HepG2 (cell line): ENCODE results near the gene NPHP3. TPM values are rescaled to one million over a fixed set of nuclear protein-coding genes. Genes with fewer than 3 reads are reported as not detected.
A peak's percentile ranks its signal among the peaks of the same experiment; 100 is the strongest.

Source experiments
- BORCS8-MEF2B ChIP-seq: sonication (generic); formaldehyde crosslinking; IDR thresholded peaks from 2 replicates; pipeline ENCODE4 v1.8.0; 2022; ENCODE audit warnings: mild to moderate bottlenecking, missing genetic modification reagents
- DMAP1 ChIP-seq: IDR thresholded peaks from 2 replicates; pipeline ENCODE4 v1.6.1; 2016
- GRHL1 ChIP-seq: sonication (generic); formaldehyde crosslinking; conservative IDR thresholded peaks from 2 replicates; pipeline ENCODE4 v1.8.0; 2022; ENCODE audit warnings: missing genetic modification reagents
- HDAC6 ChIP-seq: fragments of 200-600 bp; sonication (generic); IDR thresholded peaks from 2 replicates; pipeline ENCODE4 v1.7.0; 2017; ENCODE audit warnings: mild to moderate bottlenecking, antibody characterized with exemption, low read length, low read depth
- HOXA3 ChIP-seq: sonication (generic); formaldehyde crosslinking; IDR thresholded peaks from 2 replicates; pipeline ENCODE4 v1.5.0; 2020; ENCODE audit warnings: missing genetic modification reagents
- KAT7 ChIP-seq: IDR thresholded peaks from 2 replicates; pipeline ENCODE4 v1.6.1; 2018; ENCODE audit warnings: borderline replicate concordance, missing compliant biosample characterization
- MAFK ChIP-seq, 2 experiments: IDR thresholded peaks in 1 of 2; conservative IDR thresholded peaks in 1 of 2; 2 replicates each; pipeline ENCODE4 v1.6.1; 2011; ENCODE audit warnings: improper control_type of control experiment in 2 of 2, low read length in 2 of 2
- MAZ ChIP-seq, 2 experiments: sonication (generic) in 1 of 2; formaldehyde crosslinking in 1 of 2; IDR thresholded peaks; 2 replicates each; pipeline versions ENCODE4 v1.5.0 to v1.6.1; 2012 to 2020; ENCODE audit warnings: low read depth in 2 of 2, mild to moderate bottlenecking in 2 of 2, borderline replicate concordance in 1 of 2, improper control_type of control experiment in 1 of 2, low read length in 1 of 2, missing genetic modification reagents in 1 of 2, moderate library complexity in 1 of 2
- MEIS2 ChIP-seq: sonication (generic); formaldehyde crosslinking; IDR thresholded peaks from 2 replicates; pipeline ENCODE4 v1.9.0; 2021; ENCODE audit warnings: mild to moderate bottlenecking, missing genetic modification reagents
- RBFOX2 ChIP-seq: fragments of 200-400 bp; formaldehyde crosslinking; IDR thresholded peaks from 2 replicates; pipeline ENCODE4 v1.6.1; 2017; ENCODE audit warnings: low read depth, mild to moderate bottlenecking, low read length
- SNAPC4 ChIP-seq: sonication (generic); formaldehyde crosslinking; IDR thresholded peaks from 2 replicates; pipeline ENCODE4 v1.4.0; 2020; ENCODE audit warnings: mild to moderate bottlenecking, missing genetic modification reagents
- XRCC5 ChIP-seq: fragments of 200-400 bp; formaldehyde crosslinking; optimal IDR thresholded peaks from 2 replicates; pipeline ENCODE3; 2017; ENCODE audit warnings: mild to moderate bottlenecking, low read length
- ZNF530 ChIP-seq: sonication (generic); formaldehyde crosslinking; IDR thresholded peaks from 2 replicates; pipeline ENCODE4 v1.5.0; 2020; ENCODE audit warnings: low read depth, mild to moderate bottlenecking, missing genetic modification reagents
- ZNF564 ChIP-seq: sonication (generic); formaldehyde crosslinking; IDR thresholded peaks from 2 replicates; pipeline ENCODE4 v1.8.1; 2023; ENCODE audit warnings: mild to moderate bottlenecking, missing genetic modification reagents
- ZNF891 ChIP-seq: sonication (generic); formaldehyde crosslinking; IDR thresholded peaks from 2 replicates; pipeline ENCODE4 v1.5.0; 2020; ENCODE audit warnings: mild to moderate bottlenecking, missing genetic modification reagents
- polyA plus RNA-seq, 8 experiments: library from polyadenylated mRNA; depleted of rRNA in 3 of 8; stranded (reverse) in 7 of 8; unstranded in 1 of 8; fragments of >200 nt; fragmentation: Illumina TruSeq in 4 of 8; extraction: Trizol in 4 of 8; gene quantifications; 2 replicates each; pipeline versions ENCODE4 v1.2.1 to v1.2.3, GENCODE V29; 2011 to 2016; ENCODE audit warnings: low read depth in 4 of 8, missing spikeins in 1 of 8, mixed read lengths in 1 of 8; ENCODE audit not compliant: insufficient read depth in 1 of 8
- total RNA-seq, 5 experiments: library from RNA; depleted of rRNA; stranded (reverse); fragments of >200 nt; fragmentation: Illumina TruSeq; extraction: Trizol; gene quantifications; 2 replicates each; pipeline ENCODE4 v1.2.3, GENCODE V29; 2016; ENCODE audit warnings: low read depth in 1 of 5

The NPHP3 gene
- total and polyA plus RNA-seq, 2 of the 13 experiments (the other 11 are each of a cell fraction or from before 2014, with no cell fraction given), result 11.0 to 20.2 TPM

- TF ChIP-seq ZNF530 (CRISPR knock-in tag), result 0 out of 2 replicates have a peak, but pooled peaks have one; percentile 59
- TF ChIP-seq GRHL1 (CRISPR knock-in tag), result no peak
- peak; percentile 66; the same call in 1 of the 2 replicates for TF ChIP-seq ZNF891 (CRISPR knock-in tag)
- no peak for TF ChIP-seq MAZ (IDR thresholded peaks at IDR 0.05; ENCODE audit: borderline replicate concordance, low read depth, low read length)
- TF ChIP-seq MAZ (CRISPR knock-in tag; IDR thresholded peaks at IDR 0.05; ENCODE audit: low read depth), result 0 out of 2 replicates have a peak, but pooled peaks have one; percentile 59
- peak; percentile 63 for TF ChIP-seq BORCS8-MEF2B (CRISPR knock-in tag)
- TF ChIP-seq HDAC6, result no peak
- peak; percentile 95; the same call in 1 of the 2 replicates for TF ChIP-seq KAT7 (CRISPR knock-in tag)
- no peak; the same call in 1 of the 2 replicates for TF ChIP-seq SNAPC4 (CRISPR knock-in tag)
- TF ChIP-seq RBFOX2, result peak; percentile 90
- no peak for TF ChIP-seq MAFK (conservative IDR thresholded peaks at IDR 0.05 in 1 of 2, IDR thresholded peaks at IDR 0.05 in 1 of 2; ENCODE audit: low read length in 2 of 2)
- TF ChIP-seq XRCC5, result no peak
- peak; percentile 63; the same call in 1 of the 2 replicates for TF ChIP-seq MEIS2 (CRISPR knock-in tag)
- peak; percentile 83; the same call in 1 of the 2 replicates for TF ChIP-seq DMAP1 (CRISPR knock-in tag)
- TF ChIP-seq ZNF564 (CRISPR knock-in tag), result peak; percentile 49; the same call in 1 of the 2 replicates
- peak; percentile 71; the same call in 1 of the 2 replicates for TF ChIP-seq HOXA3 (CRISPR knock-in tag)
Measured at GRCh38 chr3:132660052-132660810, 62.0 kb downstream of the NPHP3 start, which contains the start of gene UBA5 (continued).
